B cell (primary cell): ENCODE measurements around the gene DCN. TPM values are rescaled to one million over a fixed set of nuclear protein-coding genes. Genes with fewer than 3 reads are reported as not detected.

ENCODE experiments used
- ATAC-seq: fragments of 200-7000 bp; cut with Tn5 transposase; one replicate; pipeline ENCODE4 v1.10.0; 2021; ENCODE audit warnings: low read depth, mild to moderate bottlenecking, moderate number of reproducible peaks, moderate library complexity
- CTCF ChIA-PET: fragments of 350-600 bp; sonication (Branson Sonifier 250); formaldehyde crosslinking; loops from one replicate; lab custom pipeline; 2021; ENCODE audit warnings: antibody characterized with exemption, inconsistent platforms; lab: Charles Lee
- POLR2A ChIA-PET: fragments of 350-600 bp; sonication (Branson Sonifier 250); formaldehyde crosslinking; loops from one replicate; lab custom pipeline; 2021; ENCODE audit warnings: antibody characterized with exemption; lab: Charles Lee
- DNase-seq: peaks from one replicate; pipeline ENCODE4 v3.0.0; 2013
- H2AFZ ChIP-seq: 2 replicates; pipeline ENCODE4 v1.6.1; 2012; ENCODE audit warnings: mild to moderate bottlenecking, low read depth, low read length; ENCODE audit not compliant: insufficient read depth, poor library complexity, severe bottlenecking
- H3K27ac ChIP-seq, 2 donors: 1 replicate in 1 of 2; 2 replicates in 1 of 2; pipeline ENCODE4 v1.5.1; 2012 to 2013; ENCODE audit warnings: low read length in 2 of 2, mild to moderate bottlenecking in 2 of 2, moderate library complexity in 1 of 2
- H3K27me3 ChIP-seq, 4 experiments: fragments of 200-600 bp in 1 of 4; sonication (generic) in 1 of 4; replicated peaks in 1 of 4; 1 replicate in 2 of 4; 2 replicates in 2 of 4; pipeline versions ENCODE4 v1.6.1 to v1.7.0; 2013 to 2016; ENCODE audit warnings: low read length in 3 of 4, mild to moderate bottlenecking in 2 of 4, mixed read lengths in 1 of 4, moderate library complexity in 1 of 4; ENCODE audit not compliant: insufficient read depth in 4 of 4, control insufficient read depth in 3 of 4; ENCODE audit errors: control extremely low read depth in 1 of 4
- H3K36me3 ChIP-seq, 2 experiments: replicated peaks in 1 of 2; 1 replicate in 1 of 2; 2 replicates in 1 of 2; pipeline versions ENCODE4 v1.6.1 to v1.7.1; 2013; ENCODE audit warnings: low read length in 1 of 2; ENCODE audit not compliant: insufficient read depth in 2 of 2, control insufficient read depth in 1 of 2; ENCODE audit errors: control extremely low read depth in 1 of 2, extremely low read depth in 1 of 2
- H3K4me1 ChIP-seq, 2 donors: fragments of 200-600 bp in 1 of 2; sonication (generic) in 1 of 2; 1 replicate in 1 of 2; 2 replicates in 1 of 2; pipeline versions ENCODE4 v1.5.1 to v1.6.1; 2013 to 2017; ENCODE audit warnings: low read length in 2 of 2; ENCODE audit not compliant: control insufficient read depth in 2 of 2, insufficient read depth in 2 of 2
- H3K4me2 ChIP-seq: replicated peaks from 2 replicates; pipeline ENCODE3; 2012; ENCODE audit warnings: mild to moderate bottlenecking, low read depth, low read length; ENCODE audit not compliant: poor library complexity, severe bottlenecking
- H3K4me3 ChIP-seq, 5 experiments: fragments of 200-600 bp in 1 of 5; sonication (generic) in 1 of 5; 1 replicate in 3 of 5; 2 replicates in 2 of 5; pipeline versions ENCODE4 v1.5.1 to v1.7.0; 2011 to 2016; ENCODE audit warnings: low read length in 4 of 5, mild to moderate bottlenecking in 4 of 5, low read depth in 2 of 5, control low read depth in 1 of 5, moderate library complexity in 1 of 5; ENCODE audit not compliant: insufficient read depth in 1 of 5; ENCODE audit errors: control extremely low read depth in 1 of 5, extremely low read depth in 1 of 5
- H3K79me2 ChIP-seq: fragments of 200-600 bp; sonication (generic); one replicate; pipeline ENCODE4 v1.6.0; 2016; ENCODE audit warnings: low read length; ENCODE audit not compliant: control insufficient read depth, insufficient read depth
- H3K9ac ChIP-seq: fragments of 200-600 bp; sonication (generic); 2 replicates; pipeline ENCODE4 v1.6.1; 2017; ENCODE audit warnings: mild to moderate bottlenecking, low read length, moderate library complexity
- H3K9me3 ChIP-seq, 3 donors: one replicate each; pipeline versions ENCODE4 v1.6.1 to v1.7.1; 2013; ENCODE audit warnings: low read length in 2 of 3; ENCODE audit not compliant: control insufficient read depth in 2 of 3, insufficient read depth in 1 of 3; ENCODE audit errors: control extremely low read depth in 1 of 3
- H4K20me1 ChIP-seq: 2 replicates; pipeline ENCODE4 v1.6.0; 2012; ENCODE audit warnings: mild to moderate bottlenecking, low read length; ENCODE audit not compliant: insufficient read depth, control insufficient read depth, poor library complexity, severe bottlenecking
- H3K27ac Mint-ChIP-seq: one replicate; pipeline ENCODE4 v1.8.0; 2021; ENCODE audit warnings: mixed read lengths
- H3K27me3 Mint-ChIP-seq: one replicate; pipeline ENCODE4 v1.8.0; 2021; ENCODE audit warnings: mixed read lengths
- H3K4me1 Mint-ChIP-seq: one replicate; pipeline ENCODE4 v1.8.0; 2021; ENCODE audit warnings: mixed read lengths
- H3K4me3 Mint-ChIP-seq: one replicate; pipeline ENCODE4 v1.8.0; 2021; ENCODE audit warnings: mixed read lengths
- H3K9me3 Mint-ChIP-seq: one replicate; pipeline ENCODE4 v1.8.0; 2022; ENCODE audit warnings: mixed read lengths; ENCODE audit not compliant: insufficient read depth
- EZH2 ChIP-seq: IDR thresholded peaks from 2 replicates; pipeline ENCODE4 v1.6.1; 2012; ENCODE audit warnings: borderline replicate concordance, low read depth, mild to moderate bottlenecking, moderate library complexity, low read length; ENCODE audit not compliant: insufficient read depth, poor library complexity, severe bottlenecking
- WGBS: methylation state at CpG from one replicate; pipeline ENCODE4 v1.1.5; 2013; ENCODE audit warnings: missing lambda C conversion rate; ENCODE audit not compliant: insufficient coverage; 5-methylcytosine and 5-hydroxymethylcytosine counted together
- intact Hi-C: fragments of 100-400 bp; cut with micrococcal nuclease; formaldehyde crosslinking; loops from one replicate; pipeline ENCODE4 v1.10.0; 2022
- polyA plus RNA-seq: library from polyadenylated mRNA; depleted of rRNA; stranded (reverse); fragments of >200 nt; gene quantifications from 2 replicates; pipeline ENCODE4 v1.2.3, GENCODE V29; 2012
- total RNA-seq, 2 donors: library from RNA; stranded (reverse); fragments of 120-200 nt in 1 of 2; gene quantifications; 1 replicate in 1 of 2; 2 replicates in 1 of 2; pipeline versions ENCODE4 v1.2.3 to v1.2.4, GENCODE V29; 2013 to 2022
- TF ChIP-seq, protein P1 (sequence below): fragments of 200-600 bp; IDR thresholded peaks from one replicate; pipeline ENCODE4 v1.8.0; 2022; ENCODE audit warnings: antibody characterized with exemption, mild to moderate bottlenecking

The DCN gene
- total and polyA plus RNA-seq, 2 donors (not counting 1 experiment from before 2014, with no cell fraction given) = not detected

DNA sequence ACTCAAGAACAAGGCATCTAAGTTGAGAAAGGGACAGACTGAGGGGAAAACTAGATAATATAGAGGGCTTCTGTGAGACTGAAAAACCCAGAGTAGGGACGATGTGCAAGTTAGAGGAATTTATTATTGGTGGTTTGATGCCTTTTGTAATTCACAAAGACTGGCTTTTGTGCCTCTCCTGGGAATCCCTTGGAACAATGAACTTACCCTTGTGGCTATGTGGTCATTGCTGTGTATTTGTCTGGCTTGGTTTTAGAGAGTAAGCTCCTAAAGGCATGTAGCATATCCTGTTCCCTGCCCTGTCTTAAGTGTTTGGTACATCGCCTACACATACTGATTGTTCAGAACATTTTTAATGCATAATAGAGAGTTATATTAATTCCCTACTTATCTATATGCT is 26.6 kb downstream of the DCN start:
- CTCF ChIA-PET = no interaction called here
- no peak overlapping the region for H3K4me2 ChIP-seq
- H4K20me1 ChIP-seq = no peaks in the 10 kb centered on the region
- H3K36me3 ChIP-seq = no peaks in the 10 kb centered on the region
- Mint-ChIP-seq H3K4me3 (no peak overlapping the region), H3K27ac (no peak overlapping the region), H3K9me3 (no peaks in the 10 kb centered on the region), H3K4me1 (no peaks in the 10 kb centered on the region), H3K27me3 (peaks cover 3% of the 10 kb centered on the region)
- H3K79me2 ChIP-seq = no peaks in the 10 kb centered on the region
- no peaks in the 10 kb centered on the region for H3K27me3 ChIP-seq
- DNase-seq = no peak
- 88% methylated on average over 1 of the region's 2 CpGs for WGBS
- no peaks in the 10 kb centered on the region for H3K9me3 ChIP-seq
- no peak overlapping the region for H3K27ac ChIP-seq
- H2AFZ ChIP-seq = no peak overlapping the region
- no peak overlapping the region for H3K9ac ChIP-seq
- ATAC-seq = no peak
- POLR2A ChIA-PET = no interaction called here
- TF ChIP-seq, protein P1, sequence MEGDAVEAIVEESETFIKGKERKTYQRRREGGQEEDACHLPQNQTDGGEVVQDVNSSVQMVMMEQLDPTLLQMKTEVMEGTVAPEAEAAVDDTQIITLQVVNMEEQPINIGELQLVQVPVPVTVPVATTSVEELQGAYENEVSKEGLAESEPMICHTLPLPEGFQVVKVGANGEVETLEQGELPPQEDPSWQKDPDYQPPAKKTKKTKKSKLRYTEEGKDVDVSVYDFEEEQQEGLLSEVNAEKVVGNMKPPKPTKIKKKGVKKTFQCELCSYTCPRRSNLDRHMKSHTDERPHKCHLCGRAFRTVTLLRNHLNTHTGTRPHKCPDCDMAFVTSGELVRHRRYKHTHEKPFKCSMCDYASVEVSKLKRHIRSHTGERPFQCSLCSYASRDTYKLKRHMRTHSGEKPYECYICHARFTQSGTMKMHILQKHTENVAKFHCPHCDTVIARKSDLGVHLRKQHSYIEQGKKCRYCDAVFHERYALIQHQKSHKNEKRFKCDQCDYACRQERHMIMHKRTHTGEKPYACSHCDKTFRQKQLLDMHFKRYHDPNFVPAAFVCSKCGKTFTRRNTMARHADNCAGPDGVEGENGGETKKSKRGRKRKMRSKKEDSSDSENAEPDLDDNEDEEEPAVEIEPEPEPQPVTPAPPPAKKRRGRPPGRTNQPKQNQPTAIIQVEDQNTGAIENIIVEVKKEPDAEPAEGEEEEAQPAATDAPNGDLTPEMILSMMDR = no peak
- no peak for TF ChIP-seq EZH2
- intact Hi-C loops = no loop called here
- H3K4me3 ChIP-seq = no peak overlapping the region
- no peaks in the 10 kb centered on the region for H3K4me1 ChIP-seq

DNA sequence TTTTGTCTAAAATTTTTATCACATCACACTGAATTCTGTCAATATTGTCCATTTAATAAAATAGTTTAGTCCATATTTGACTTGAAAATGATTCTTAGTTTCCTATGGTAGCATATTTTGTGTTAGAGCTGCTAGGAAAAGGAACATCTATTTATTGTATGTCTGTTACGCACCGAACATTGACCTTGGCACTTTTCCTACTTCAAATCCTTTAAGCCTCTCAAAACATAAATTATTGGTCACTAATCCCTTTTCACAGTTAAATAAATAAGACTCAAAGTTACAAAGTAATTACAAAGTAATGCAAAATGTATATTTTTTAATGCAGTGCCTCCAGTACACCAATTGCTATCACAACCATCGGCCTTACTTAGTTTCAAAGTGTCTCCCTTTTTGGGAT is 28.5 kb downstream of the DCN start:
- H3K9ac ChIP-seq = no peak overlapping the region
- no peaks in the 10 kb centered on the region for H3K9me3 ChIP-seq
- no peak overlapping the region for H3K4me3 Mint-ChIP-seq
- no peak overlapping the region for H3K27ac ChIP-seq
- TF ChIP-seq, protein P1 = no peak
- no peak for TF ChIP-seq EZH2
- no peaks in the 10 kb centered on the region for H4K20me1 ChIP-seq
- no peak overlapping the region for H2AFZ ChIP-seq
- no peaks in the 10 kb centered on the region for H3K27me3 ChIP-seq
- intact Hi-C loops = no loop called here
- no peak overlapping the region for H3K4me2 ChIP-seq
- no peak overlapping the region for H3K4me3 ChIP-seq
- H3K4me1 ChIP-seq = no peaks in the 10 kb centered on the region
- no peaks in the 10 kb centered on the region for H3K9me3 Mint-ChIP-seq
- peaks cover 3% of the 10 kb centered on the region for H3K27me3 Mint-ChIP-seq
- DNase-seq (no peak), ATAC-seq (no peak)
- H3K79me2 ChIP-seq = no peaks in the 10 kb centered on the region
- ChIA-PET CTCF (no interaction called here), POLR2A (no interaction called here)
- no CpG with 5 or more reads among the region's 3 CpGs for WGBS
- H3K4me1 Mint-ChIP-seq = no peaks in the 10 kb centered on the region
- H3K27ac Mint-ChIP-seq = no peak overlapping the region
- no peaks in the 10 kb centered on the region for H3K36me3 ChIP-seq
